HG03097 (cell line): ENCODE measurements around the gene CYP27B1.

ENCODE experiments used
- ATAC-seq: cut with Tn5 transposase; IDR thresholded peaks from one replicate; pipeline ENCODE4 v1.9.1; 2021; ENCODE audit not compliant: unreplicated experiment, low FRiP score

CYP27B1 gene

GRCh38 chr12:57753756-57754337 lies 13.0 kb downstream of the CYP27B1 start:
- ATAC-seq: no peak

DNA sequence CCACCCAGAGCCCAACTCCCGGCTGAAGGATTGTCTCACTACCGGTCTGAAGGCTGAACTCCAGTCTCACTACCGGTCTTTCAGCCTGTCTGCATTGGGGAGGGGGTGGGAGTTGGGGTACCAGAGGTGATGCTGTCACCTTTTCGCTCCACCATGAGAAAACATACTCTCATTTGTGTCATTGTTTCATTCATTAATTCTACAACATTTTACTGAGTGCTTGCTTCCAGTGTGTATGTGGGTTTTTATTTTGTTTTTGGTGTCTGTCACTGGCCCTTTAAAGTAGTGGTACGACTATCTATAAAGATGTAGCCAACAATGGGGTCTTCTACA lies 14.2 kb downstream of the CYP27B1 start:
- ATAC-seq: no peak

DNA sequence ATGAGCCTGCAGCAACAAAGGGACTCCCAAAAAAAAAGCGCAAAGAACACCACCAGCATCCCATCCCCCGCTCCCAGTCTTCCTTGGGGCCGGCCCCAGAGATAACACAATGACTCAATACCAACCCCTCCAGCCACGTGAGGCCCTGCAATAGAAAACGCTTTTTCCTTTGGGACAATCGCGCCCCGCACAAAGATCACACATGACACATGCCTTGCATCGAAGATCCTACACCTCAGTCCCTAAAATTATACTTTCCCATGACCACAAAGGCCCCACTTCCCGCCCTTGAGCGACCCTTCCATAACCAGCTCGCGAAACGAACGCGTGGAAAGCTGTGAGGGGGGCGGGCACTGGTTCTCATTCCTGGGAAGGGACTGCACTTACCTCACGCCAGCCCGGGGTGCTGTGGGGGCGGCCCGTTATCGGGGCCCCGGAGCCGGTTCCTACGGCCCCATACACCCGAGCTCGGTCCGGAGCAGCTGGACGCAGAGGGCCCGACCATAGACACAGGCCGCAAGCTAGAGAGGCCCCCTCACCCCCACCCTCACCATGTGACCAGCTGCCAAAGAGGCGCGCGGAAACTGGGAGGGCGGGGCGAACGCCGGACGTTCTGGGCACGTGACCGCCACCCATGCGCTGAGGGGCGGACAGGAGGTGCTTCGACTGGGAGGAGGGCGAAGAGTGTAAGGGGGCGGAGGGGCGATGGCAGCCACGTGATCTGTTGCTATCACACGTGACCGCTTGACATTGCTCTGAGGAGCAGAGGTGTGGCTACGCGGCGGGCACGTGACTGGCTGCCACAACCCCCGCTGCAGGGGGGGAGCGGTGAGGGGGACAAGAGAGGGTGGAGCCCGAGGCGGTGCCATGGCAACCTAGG lies 14.8 kb downstream of the CYP27B1 start, which contains the start of gene CDK4:
Gene CDK4, minus strand, starts transcription at position 523 of the 880 bp plus-strand sequence. CDS start 593 bp downstream, outside the sequence.
- ATAC-seq: peak; percentile 71

DNA sequence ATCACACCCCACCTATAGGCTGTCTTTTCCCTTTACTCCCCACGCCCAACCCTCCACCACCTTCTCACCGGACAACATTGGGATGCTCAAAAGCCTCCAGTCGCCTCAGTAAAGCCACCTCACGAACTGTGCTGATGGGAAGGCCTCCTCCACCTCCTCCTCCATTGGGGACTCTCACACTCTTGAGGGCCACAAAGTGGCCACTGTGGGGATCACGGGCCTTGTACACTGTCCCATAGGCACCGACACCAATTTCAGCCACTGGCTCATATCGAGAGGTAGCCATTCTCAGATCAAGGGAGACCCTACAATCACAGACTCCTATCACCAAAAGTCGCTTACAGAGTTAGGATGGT lies 15.5 kb downstream of the CYP27B1 start:
- no peak for ATAC-seq

- no peak for ATAC-seq
These were observed 16.1 kb downstream of the CYP27B1 start for GRCh38 chr12:57750561-57751431.

DNA sequence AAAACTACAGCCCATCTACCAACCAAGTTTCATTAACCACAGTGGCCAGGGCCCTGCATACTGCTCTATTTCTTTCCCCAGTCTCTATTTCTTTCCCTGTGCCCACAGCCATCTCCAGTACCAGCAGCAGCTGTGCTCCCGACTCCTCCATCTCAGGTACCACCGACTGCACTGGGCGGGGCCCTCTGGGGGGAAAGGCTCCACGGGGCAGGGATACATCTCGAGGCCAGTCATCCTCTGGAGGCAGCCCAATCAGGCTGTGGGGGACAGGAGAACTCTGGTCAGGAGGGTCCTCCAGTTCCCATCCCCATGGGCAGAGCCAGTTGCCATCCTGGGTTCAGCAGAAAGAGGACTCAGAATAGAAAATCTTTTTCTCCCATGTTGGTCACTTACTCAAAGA lies 17.8 kb downstream of the CYP27B1 start:
- no peak for ATAC-seq

GRCh38 chr12:57746025-57746424 lies 20.9 kb downstream of the CYP27B1 start:
- ATAC-seq: no peak

DNA sequence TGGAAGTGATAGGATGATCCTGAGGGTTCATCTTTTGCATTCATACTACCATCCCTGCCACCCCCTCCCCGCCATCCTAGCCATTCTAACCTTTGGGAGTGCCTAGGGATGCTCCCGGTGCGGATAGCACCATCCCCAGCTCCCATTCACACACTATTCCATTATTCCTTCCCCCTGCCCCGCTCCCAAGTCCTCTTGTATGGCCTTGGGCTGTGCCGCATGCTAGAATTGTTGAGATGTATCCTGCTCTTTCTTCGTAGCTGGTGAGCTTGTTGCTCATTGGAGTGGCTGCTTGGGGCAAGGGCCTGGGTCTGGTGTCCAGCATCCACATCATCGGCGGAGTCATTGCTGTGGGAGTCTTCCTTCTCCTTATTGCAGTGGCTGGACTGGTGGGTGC lies 21.4 kb downstream of the CYP27B1 start:
- no peak for ATAC-seq

DNA sequence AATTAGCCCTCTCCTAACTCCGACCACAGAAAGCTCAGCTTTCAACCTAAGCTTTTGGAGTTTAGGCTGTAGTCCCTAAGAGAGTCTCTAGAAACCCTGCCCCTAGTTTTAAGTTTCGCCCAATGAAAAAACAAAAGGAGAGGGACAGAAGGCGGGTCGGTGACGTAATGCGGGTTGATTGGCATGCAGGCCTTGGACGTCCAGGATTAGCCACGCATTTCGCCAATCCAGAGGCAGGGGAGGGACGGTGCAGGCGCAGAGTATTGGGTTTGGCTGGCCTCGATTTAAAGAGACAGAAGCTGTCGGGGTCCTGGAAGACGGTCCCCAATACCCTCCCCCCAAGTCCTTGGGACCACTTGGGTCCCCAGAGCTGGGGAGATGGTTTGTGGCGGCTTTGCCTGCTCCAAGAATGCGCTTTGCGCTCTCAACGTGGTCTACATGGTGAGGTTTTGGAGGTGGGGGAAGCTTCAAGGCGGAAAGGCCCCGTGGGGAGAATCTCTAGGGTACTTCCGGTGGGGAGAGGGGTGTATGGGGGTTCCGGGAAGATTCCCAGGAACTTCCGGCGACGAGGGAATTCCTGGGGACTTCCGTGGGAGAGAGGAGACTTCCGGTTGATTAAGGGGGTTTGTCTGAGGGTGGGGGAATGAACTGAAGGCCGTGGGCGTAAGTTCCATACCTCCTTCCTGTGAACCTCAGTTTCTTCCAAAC lies 21.9 kb downstream of the CYP27B1 start, which contains the start of gene TSPAN31:
Gene TSPAN31, plus strand, starts transcription at position 263 of the 708 bp plus-strand sequence. Its CDS starts 116 bp downstream, at position 379.
- peak; percentile 62 for ATAC-seq

GRCh38 chr12:57744194-57744776 lies 22.6 kb downstream of the CYP27B1 start:
- ATAC-seq: peak; percentile 19

DNA sequence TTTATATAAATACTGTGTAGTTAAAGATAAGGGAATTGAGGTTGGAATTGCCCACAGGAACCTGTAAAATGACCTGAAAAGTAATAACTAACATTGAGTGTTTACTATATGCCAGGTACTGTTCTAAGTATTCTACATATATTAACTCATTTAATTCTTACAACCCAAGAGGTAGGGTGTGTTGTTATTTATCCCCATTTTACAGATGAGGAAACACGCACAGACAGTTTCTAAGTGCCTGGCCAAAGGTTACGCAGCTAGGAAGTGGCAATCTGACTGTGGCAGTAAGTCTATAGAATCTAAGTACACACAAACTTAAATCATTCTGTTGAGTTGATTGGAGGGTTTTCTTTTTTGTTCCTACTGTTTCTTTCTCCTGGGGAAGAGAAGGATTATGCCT lies 23.1 kb downstream of the CYP27B1 start:
- ATAC-seq: no peak

DNA sequence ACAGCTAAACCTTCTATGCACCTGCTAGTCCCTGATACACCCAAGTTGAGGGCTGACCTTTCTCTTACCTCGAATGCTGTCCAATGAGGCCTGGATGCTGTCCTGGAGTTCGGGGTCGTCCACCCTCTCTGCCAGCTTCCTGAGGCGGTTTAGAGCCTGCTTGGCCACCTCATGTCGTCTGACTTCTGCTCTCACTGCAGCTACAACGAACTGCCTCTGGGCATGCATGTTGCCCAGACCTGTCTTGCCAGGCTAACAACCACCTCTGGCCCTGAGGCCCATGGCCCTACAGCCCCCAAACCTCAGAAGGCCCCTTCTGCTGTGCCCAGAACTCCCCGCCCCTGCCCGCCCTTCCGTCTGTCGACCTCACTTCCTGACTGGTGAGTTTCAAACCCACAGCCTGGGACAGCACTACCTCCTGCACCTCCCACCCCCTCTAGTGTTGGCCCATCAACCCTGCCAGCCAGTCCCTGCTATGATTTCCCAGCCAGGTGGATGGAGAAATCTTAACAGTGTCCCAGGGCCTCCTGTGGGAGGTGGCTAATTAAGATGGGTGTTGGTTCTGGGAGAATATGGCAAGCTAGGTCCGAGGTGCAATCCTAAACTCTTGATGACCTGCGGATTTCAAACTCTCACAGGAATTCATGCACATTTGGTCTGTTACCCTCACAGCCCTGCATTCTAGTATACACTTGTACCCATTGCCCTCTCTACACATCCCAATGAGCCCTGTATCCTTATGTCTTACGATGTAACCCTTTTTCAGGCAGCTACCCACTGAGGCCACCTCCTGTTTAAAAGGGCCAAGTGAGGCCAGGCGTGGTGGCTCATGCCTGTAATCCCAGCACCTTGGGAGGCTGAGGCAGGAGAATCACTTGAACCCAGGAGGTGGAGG lies 24.8 kb downstream of the CYP27B1 start:
- ATAC-seq: peak; percentile 51

DNA sequence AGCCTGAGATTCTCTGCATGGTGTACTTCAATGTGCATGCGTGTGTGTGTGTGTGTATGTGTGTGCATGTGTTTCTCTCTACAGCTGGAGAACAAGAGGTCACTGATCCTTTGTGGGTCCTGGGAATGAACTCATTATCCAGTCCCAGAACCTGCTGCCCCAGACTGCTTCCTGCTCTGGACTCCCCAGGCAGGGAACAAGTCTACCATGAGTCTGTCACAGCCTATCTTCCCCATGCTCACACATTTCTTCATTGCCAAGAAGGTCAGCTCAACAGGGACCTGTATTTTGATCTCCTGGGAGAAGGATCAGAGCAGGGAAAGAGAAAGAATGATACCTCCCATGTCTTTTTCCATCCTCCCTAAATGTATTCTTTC lies 25.5 kb downstream of the CYP27B1 start:
- no peak for ATAC-seq

GRCh38 chr12:57740656-57741412 lies 26.0 kb downstream of the CYP27B1 start:
- ATAC-seq: peak; percentile 45

- no peak for ATAC-seq
These were observed 26.9 kb downstream of the CYP27B1 start for GRCh38 chr12:57739914-57740538.

DNA sequence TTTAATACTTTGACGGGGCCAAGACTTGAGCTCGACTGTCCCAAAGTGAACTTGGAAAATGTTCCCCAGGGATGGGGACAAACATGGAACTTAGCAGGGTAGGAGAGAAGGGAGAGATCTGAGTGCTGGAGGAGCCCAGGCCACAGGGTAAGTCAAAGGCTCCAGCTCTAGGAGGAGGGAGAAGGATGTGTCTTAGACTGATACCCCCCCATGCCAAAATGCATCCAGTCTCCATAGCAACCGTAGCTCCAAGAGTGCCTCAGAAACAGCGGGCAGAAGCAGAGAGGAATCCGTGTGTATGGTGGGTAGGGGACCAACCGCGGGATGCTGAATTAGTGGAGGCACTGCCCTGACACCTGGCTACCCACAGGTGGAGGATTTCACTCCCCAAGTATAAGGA lies 27.5 kb downstream of the CYP27B1 start:
- ATAC-seq: no peak

GRCh38 chr12:57738661-57739237 lies 28.1 kb downstream of the CYP27B1 start, which contains the start of gene AGAP2:
TSS of gene AGAP2 (minus strand) at chr12:57738742. CDS start at chr12:57738246, 496 bp downstream.
- no peak for ATAC-seq
